GM12891 (cell line): ENCODE results near the gene PTPRO.

Experiments used
- DNase-seq: peaks from one replicate; pipeline ENCODE4 v3.0.0; 2011; ENCODE audit warnings: low spot score; ENCODE audit not compliant: insufficient read length
- FAIRE-seq: peaks from 2 replicates; lab custom pipeline; 2011; peaks lifted over from hg19 to GRCh38; lab: Jason Lieb, UNC
- PAX5 ChIP-seq: IDR thresholded peaks from 2 replicates; pipeline ENCODE4 v1.6.1; 2011; ENCODE audit warnings: low read length, moderate library complexity, mild to moderate bottlenecking; ENCODE audit not compliant: insufficient read depth, severe bottlenecking
- POLR2A ChIP-seq: IDR thresholded peaks from 2 replicates; pipeline ENCODE4 v1.6.1; 2011; ENCODE audit warnings: low read depth, low read length, control low read depth
- POLR2AphosphoS5 ChIP-seq: IDR thresholded peaks from 2 replicates; pipeline ENCODE4 v1.6.1; 2011; ENCODE audit warnings: low read depth, low read length, control low read depth
- POU2F2 ChIP-seq: IDR thresholded peaks from 2 replicates; pipeline ENCODE4 v1.6.1; 2011; ENCODE audit warnings: low read depth, mild to moderate bottlenecking, control low read depth, low read length, moderate library complexity
- SPI1 ChIP-seq: IDR thresholded peaks from 2 replicates; pipeline ENCODE4 v1.6.1; 2011; ENCODE audit warnings: low read depth, low read length, control low read depth
- TAF1 ChIP-seq: IDR thresholded peaks from 2 replicates; pipeline ENCODE4 v1.6.1; 2011; ENCODE audit warnings: low read depth, low read length, control low read depth

The PTPRO gene

GRCh38 chr12:15429262-15429661 is 107.0 kb downstream of the PTPRO start:
- FAIRE-seq (no peak), DNase-seq (no peak)
- TF ChIP-seq TAF1 (no peak), SPI1 (no peak), POLR2AphosphoS5 (no peak), POLR2A (no peak), PAX5 (no peak), POU2F2 (no peak)

GRCh38 chr12:15435597-15435996 is 113.3 kb downstream of the PTPRO start:
- TF ChIP-seq POU2F2, result no peak
- no peak for TF ChIP-seq PAX5
- no peak for TF ChIP-seq POLR2A
- TF ChIP-seq POLR2AphosphoS5, result no peak
- no peak for TF ChIP-seq SPI1
- TF ChIP-seq TAF1, result no peak
- no peak for FAIRE-seq
- DNase-seq, result no peak

GRCh38 chr12:15439459-15439858 is 117.2 kb downstream of the PTPRO start:
- no peak for FAIRE-seq
- TF ChIP-seq POLR2AphosphoS5 (no peak), PAX5 (no peak), SPI1 (no peak), POLR2A (no peak), POU2F2 (no peak), TAF1 (no peak)
- DNase-seq, result no peak

GRCh38 chr12:15443050-15443449 is 120.7 kb downstream of the PTPRO start:
- DNase-seq, result no peak
- FAIRE-seq, result no peak
- TF ChIP-seq PAX5 (no peak), POLR2A (no peak), SPI1 (no peak)

GRCh38 chr12:15443611-15444010 is 121.3 kb downstream of the PTPRO start:
- TF ChIP-seq POU2F2 (no peak), PAX5 (no peak), SPI1 (no peak), POLR2AphosphoS5 (no peak), POLR2A (no peak), TAF1 (no peak)
- FAIRE-seq (no peak), DNase-seq (no peak)

- TF ChIP-seq POLR2AphosphoS5, result no peak
- TF ChIP-seq POU2F2, result no peak
- no peak for TF ChIP-seq SPI1
- no peak for TF ChIP-seq PAX5
- TF ChIP-seq TAF1, result no peak
- no peak for TF ChIP-seq POLR2A
- no peak for FAIRE-seq
- DNase-seq, result no peak
These were observed 122.2 kb downstream of the PTPRO start for GRCh38 chr12:15444523-15444922.

GRCh38 chr12:15446807-15447206 is 124.5 kb downstream of the PTPRO start:
- TF ChIP-seq TAF1, result no peak
- no peak for TF ChIP-seq POLR2A
- no peak for TF ChIP-seq SPI1
- no peak for TF ChIP-seq POU2F2
- no peak for TF ChIP-seq PAX5
- TF ChIP-seq POLR2AphosphoS5, result no peak
- FAIRE-seq (no peak), DNase-seq (no peak)

GRCh38 chr12:15453613-15454012 is 131.3 kb downstream of the PTPRO start:
- FAIRE-seq (no peak), DNase-seq (no peak)
- peak; percentile 78 for TF ChIP-seq SPI1
- no peak for TF ChIP-seq POLR2A
- no peak for TF ChIP-seq POLR2AphosphoS5

- DNase-seq, result no peak
- no peak for FAIRE-seq
- no peak for TF ChIP-seq POU2F2
- TF ChIP-seq TAF1, result no peak
- TF ChIP-seq POLR2AphosphoS5, result no peak
- TF ChIP-seq POLR2A, result no peak
- TF ChIP-seq PAX5, result no peak
- TF ChIP-seq SPI1, result no peak
These were observed 135.7 kb downstream of the PTPRO start for GRCh38 chr12:15458008-15458407.

- no peak for TF ChIP-seq POLR2AphosphoS5
- no peak for TF ChIP-seq PAX5
- no peak for TF ChIP-seq POLR2A
- no peak for TF ChIP-seq TAF1
- no peak for TF ChIP-seq SPI1
- no peak for TF ChIP-seq POU2F2
- no peak for FAIRE-seq
- DNase-seq, result no peak
These were observed 146.6 kb downstream of the PTPRO start for GRCh38 chr12:15468911-15469310.
